NCI-H2196 (cell line): Measurements from ENCODE around the gene SLITRK2.

Experiments used
- DNase-seq: peaks from one replicate; lab custom pipeline; 2025; ENCODE audit not compliant: unreplicated experiment; lab: John Stamatoyannopoulos, UW

The SLITRK2 gene

DNA sequence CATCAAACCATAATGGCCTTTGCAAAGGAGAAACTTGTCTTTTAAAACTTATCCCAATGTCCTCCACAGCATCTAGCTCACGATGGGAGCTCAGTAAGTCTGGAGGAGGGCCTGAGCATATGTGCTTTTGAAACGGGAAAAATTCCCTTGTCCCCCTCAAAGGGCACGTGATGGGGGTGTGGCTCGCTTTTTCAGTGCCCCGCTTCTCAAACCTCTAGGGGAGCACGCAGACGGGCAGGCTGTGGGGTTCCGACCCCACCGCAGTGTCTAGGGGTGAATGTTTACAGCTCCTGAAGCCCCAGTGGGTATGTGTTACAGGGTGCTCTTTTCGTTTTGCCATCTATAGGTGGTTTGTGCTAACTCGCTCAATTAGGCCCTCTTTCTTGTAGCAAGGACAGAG lies 31.2 kb downstream of the SLITRK2 start:
- DNase-seq, result no peak

DNA sequence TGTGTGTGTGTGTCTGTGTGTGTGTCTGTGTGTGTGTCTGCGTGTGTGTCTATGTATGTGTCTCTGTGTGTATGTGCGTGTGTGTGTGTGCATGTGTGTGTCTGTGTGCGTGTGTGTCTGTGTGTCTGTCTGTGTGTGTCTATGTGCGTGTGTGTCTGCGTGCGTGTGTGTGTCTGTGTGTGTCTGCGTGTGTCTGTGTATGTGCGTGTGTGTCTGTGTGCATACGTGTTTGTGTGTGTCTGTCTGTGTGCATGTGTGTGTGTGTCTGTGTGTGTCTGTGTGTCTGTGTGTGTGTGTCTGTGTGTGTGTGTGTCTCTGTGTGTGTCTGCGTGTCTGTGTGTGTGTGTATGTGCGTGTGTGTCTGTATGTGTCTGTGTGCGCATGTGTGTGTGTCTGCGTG lies 35.6 kb downstream of the SLITRK2 start:
- no peak for DNase-seq

DNA sequence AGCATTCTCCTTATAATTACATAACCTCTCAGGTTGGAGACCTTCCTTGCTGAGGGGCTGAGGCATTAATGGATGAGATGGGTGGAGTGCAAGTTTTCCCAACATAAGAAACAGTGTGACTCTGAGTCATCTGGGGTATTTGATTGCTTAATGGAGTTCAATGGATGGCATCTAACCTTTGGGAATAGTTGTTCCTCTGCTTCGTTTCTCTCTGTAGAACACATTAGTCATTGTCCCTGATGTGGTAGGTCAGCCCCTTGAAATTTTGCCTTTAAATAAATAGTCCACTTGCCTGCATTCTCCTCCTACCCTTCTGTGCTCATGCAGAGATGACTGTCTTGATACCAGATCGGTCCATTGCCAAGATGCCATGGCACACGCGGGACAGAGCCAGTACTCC lies 38.6 kb downstream of the SLITRK2 start:
- no peak for DNase-seq

GRCh38 chrX:145861818-145862217 lies 44.2 kb downstream of the SLITRK2 start:
- DNase-seq, result no peak

DNA sequence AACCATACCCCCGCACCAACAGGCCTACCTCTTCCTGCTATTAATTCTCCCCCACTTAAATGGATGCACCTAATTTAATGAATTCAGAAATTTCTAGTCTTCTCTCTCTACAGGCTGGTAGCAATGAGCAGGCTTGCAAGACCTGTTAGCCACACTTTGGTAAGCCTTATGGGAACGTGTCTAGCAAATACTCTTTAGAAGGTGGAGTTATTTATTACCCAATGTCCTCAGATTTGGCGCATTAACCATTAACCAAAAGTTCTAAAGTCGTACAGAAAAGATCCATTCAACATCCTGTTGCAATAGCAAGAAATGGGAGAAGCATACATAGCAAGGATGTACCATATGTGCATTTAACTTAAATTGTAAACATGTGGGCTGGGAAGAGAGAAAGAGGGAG lies 47.5 kb downstream of the SLITRK2 start:
- DNase-seq, result no peak
